ENCODE measurements around the gene C6orf132.

Gene C6orf132

DNA sequence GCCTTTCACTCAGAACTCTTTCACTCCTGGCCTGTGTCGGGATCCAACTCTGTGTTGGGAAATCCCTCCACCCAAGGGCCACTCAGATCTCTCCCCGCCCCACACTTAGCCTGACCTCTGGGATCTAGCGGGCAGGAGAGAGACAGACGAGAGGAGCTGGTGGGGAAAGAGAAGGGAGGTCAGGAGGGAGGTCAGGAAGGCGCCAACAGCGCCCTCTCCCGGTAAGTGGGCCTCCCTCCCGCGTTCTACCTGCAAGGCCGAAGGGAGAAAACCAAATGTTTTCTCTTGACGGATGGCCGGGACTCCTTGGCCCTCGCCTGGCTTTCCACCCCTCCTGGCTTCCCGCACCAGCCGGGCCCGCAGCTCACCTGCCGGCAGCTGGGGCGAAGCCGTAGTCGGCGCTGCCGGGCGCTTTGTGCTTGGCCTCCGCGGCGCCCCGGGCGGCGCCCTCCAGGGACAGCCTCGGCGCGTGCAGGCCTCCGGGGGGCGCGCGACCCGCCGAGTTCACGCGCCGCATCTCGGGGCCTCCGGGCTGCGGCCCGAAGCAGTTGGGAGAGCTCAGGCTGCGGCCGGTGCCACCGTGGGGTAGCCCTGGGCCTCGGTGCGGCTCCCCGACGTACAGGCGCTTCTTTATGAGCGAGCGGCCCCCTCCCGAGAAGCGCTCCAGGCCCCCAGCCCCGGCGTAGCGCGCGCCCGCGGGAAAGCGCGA lies 38.2 kb downstream of the C6orf132 start:
- peak; percentile 52 for DNase-seq

DNA sequence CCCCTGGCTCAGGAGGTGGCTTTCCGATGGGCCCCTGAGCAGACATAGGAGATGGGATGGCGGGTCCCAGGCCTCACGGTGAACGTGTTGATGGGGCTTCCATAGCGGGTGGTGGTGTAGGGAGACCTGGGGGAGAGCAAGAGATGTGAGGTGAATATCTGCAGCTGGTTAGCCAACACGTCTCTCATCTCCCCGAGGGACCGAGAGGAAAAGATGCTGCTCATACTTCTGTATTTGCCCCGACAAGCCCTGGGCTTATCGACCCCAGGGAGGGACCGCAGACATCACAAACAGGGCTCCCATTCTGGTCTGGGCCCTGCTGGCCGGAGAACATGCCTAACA lies 38.7 kb downstream of the C6orf132 start:
- DNase-seq = no peak

DNA sequence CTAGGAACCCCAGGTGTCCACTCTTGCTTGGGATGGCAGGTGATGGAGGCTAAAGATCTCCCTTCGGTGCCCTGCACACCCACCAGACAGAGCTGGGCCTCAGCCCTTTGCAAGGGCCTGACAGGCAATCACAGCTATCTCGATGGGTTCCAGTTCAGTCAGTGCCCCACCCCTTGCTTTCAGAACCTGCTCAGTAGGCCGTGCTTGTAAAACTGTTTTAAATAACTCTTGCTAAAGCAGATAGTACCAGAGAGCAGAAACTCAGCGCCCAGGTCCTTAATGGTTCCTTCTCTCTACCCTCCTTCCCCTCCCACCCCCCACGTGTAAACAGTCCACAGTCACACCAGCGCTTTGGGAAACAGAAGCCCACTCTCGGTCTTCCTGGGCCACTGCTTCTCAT lies 39.2 kb downstream of the C6orf132 start:
- no peak for DNase-seq

DNA sequence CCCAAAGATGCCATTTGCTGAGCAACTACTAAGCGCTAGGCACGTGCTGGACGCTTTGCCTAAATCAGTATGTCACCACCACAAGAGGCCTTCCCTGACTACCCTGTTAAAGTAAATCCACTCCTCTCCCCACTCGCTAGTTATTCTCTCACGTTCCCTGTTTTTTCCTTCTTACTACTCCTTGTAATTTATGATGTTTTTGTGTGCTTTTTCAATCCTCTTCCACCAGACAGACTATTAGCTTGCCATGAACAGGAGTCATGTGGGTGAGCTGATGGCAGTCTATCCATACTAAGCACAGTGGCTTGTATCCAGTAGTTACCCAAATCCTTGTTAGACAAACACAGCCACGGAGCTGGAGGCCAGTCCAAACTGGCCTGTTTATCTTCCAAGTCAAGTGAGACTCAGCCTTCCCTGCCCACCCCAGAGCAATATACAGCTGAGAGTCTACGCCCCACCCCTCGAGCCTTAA lies 41.2 kb downstream of the C6orf132 start:
- no peak for DNase-seq

DNA sequence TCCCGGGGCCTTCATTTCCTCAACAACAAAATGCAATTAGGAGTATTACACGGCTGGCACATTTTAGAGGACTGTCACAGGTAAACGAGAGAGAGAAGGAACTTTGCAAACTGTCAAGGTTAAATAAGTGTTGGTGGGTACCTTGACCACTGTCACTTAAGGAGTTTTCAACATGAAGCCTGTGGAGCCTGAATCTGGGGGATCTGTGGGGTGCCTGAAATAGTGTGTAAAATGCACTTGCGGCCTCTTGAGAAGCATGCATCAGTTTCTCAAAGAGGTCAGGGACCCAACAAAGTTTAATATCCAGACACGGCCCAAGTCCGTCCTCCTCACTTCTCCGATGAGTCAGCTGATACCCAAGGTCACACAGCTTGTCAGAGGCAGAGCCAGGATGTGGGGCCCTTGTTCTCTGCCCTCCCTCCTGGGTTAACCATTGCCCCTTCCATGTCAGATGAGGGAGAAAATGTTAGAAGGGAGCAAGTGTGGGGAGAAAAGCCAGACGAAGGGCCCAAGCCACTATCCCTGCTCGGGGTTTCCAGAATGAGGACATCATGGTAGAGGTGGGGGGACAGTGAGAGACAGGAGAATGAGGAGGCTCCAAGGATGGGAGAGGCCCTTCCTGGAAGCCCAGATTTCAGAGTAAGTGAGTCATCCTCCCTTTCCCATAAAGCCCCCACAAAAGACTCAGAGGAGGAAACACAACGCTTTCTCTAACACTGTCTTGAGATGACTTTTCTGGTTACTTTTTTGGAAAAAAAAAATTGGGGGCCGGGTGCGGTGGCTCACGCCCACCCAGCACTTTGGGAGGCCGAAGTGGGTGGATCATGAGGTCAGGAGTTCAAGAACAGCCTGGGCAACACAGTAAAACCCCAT lies 42.2 kb downstream of the C6orf132 start:
- DNase-seq = no peak

DNA sequence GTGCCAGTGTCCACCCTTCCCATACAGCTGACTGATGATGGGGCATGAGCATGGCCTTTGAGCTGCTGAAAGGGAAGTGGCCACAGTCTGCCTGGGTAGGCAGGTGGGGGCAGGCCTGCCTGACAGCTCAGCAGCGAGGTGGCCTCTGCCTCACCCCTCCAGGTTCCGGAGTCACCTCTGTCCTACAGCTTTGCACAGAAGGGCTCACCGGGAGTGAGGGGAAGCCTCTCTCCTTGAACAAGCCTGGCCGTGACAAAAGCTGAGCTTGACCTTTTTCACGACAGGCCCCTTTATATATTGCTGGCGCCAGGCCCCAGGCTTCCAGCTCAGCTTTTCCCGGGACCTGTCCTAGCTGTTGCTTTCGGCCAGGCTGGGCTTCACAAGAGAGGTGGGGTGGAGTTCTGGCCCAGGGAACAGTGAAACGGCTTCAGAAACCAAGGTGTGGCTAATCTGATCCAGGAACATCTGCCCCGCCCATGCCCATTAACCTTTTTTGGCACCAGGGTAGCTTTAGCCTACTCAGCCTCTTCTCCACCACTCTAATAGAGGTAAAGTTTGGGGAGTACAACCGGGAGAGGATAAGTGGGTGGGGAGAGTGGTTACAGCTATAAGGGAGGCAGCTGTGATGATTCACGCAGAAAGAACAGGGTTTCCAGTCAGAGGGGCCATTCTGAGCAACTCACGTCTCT lies 42.9 kb downstream of the C6orf132 start:
- DNase-seq = no peak

DNA sequence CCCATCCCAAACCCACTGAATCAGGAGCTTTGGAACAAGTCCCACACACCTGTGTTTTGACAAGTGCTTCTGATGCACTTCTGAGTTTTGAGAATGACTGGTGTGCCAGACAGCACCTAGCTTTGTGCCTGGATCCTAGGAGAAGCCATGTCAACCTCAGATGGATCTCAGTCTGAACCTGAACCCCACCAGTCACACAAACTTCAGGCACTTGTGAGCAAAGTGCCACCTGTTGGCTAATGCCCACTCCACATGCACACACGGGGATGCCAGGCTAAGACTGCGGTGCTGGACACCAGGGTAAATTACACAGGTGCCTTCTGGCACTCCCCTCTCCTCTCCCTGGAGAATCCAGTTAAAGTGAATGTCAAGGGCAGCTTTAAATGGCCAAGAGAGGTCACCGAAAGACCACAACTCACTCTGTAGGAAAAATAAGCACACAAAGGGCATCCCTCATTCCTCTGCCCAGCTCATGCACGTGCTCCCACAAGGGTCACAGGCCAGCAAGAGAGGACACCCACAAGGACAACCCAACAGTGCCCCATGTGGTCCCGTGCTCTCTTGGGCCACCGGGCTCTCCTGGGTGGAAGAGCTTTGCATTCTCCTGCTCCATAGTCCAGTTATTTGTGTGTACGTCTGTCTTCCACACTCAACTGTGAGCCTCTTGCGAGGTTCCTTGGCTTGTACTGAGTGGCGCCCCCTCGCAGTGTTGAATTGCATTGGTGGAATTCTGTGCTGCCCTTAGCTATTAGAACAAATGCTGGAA lies 46.5 kb downstream of the C6orf132 start:
- DNase-seq = no peak

DNA sequence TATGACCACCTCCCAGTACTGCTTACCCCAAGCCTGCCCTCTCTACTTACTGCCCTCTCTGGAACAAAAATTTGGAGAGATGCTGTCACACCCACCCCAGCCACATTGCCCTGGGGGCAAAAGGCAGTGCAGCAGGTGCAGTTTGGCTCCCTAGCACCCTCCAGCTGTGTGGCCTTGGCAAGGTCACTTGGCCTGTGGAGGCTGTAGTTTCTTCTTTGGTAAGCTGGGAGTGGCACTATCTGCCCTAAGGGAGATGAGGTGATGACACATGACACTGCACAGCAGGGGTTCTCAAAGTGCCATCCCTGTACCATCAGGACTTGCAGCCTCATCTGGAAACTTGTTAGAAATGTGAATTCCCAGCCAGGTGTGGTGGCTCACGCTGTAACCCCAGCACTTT lies 47.3 kb downstream of the C6orf132 start:
- DNase-seq = no peak

DNA sequence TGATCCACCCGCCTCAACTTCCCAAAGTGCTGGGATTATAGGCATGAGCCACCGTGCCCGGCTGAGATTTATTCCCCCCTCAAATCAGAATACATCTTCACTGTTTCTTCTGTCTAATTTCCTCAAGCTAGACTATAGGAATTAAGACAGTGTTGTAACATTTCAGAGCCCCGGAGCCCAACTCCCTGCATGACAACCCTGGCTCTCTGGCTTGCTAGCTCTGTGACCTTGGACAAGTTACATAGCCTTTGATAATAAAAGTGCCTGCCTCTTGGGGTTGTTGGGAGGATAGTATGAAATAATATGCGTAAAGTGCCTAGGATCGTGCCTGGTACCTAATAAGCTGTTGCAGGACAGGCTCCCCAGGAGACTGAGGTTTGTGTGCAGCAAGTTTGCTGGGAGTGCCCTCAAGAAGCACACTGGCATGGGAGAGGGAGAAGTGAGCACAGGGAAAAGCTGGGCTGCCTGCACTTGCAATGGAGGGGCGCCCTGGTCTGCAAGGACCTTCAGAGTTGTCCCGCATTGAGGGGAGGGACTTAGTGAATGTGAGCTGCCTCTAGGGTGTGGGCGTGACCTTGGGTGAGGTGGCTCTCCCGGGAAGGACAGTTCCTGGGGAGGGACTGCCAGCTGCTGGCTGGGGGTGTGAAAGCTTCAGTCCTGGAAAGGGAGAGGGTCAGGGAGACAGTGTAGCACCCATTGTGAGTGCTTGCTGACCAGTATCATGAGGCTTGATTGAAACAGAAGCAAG lies 48.7 kb downstream of the C6orf132 start:
- DNase-seq = no peak

DNA sequence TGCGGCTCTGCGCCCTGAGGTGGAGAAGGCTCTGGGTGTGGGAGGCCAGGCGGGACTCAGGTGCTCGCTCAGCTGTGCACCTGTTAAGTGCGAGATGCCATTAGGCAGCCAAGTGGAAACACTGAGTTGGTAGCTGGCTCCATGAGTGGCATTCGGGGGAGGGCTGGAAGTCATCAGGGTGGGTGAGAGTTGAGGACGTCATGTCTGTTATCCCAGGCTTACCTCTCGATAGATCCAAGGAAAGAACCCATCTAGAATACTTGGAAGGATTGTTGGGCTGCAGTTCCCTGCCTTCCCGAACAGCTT lies 50.7 kb downstream of the C6orf132 start:
- no peak for DNase-seq

DNA sequence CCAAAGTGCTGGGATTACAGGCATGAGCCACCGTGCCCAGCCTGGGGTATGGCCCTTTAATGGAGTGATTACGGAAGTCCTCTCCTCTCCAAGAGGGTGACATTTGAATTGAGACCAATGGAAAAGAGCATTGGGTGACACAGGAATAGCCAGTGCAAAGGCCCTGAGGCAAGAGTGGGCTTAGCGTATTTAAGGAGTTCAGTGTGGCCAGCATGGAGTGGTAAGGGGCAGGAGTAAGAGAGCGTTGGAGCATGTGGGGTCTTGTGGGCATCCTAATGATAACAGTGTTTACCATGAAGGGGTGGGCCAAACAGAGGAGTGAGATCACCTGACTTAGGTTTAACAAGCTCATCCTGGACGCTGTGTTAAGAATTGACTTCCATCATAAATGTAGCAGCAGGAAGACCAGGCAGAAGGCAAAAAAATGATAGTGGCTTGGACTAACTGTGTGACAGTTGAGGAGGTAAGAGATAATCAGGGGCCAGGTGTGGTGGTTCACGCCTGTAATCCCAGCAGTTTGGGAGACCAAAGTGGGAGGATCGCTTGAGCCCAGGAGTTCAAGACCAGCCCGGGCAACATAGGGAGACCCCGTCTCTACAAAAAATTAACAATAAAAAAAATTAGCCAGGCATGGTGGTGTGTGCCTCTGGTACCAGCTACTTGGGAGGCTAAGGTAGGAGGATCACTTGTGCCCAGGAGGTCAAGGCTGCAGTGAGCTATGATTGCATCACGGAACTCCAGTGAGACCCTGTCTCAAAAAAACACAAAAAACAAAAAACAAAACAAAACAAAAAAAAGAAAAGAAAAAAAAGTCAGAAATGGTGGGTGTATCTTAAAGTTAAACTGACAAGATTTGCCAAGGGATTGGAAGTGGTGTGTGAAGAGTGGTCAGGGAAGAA lies 51.4 kb downstream of the C6orf132 start:
- no peak for DNase-seq

DNA sequence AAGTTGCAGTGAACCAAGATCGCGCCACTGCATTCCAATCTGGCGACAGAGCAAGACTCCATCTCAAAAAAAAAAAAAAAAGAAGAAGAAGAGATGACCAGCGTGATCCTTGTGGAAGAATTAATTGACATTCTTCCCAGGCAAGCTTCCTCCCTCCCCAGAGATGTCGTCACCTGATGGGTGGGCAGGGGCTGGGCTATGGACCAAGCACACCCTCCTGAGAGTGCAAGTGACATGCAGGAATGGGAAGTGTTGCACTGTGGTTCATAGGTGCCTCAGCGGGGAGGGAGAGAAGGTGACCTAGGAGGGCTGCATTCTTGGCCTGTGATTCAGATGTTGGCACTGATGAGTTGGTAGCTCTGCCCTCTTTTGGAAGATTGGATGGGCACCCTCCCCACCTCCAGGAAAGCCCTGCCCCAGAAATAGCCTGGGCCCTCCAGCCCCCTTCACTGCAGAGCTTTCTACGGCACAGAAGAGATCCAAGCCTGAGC lies 54.3 kb downstream of the C6orf132 start:
- no peak for DNase-seq

DNA sequence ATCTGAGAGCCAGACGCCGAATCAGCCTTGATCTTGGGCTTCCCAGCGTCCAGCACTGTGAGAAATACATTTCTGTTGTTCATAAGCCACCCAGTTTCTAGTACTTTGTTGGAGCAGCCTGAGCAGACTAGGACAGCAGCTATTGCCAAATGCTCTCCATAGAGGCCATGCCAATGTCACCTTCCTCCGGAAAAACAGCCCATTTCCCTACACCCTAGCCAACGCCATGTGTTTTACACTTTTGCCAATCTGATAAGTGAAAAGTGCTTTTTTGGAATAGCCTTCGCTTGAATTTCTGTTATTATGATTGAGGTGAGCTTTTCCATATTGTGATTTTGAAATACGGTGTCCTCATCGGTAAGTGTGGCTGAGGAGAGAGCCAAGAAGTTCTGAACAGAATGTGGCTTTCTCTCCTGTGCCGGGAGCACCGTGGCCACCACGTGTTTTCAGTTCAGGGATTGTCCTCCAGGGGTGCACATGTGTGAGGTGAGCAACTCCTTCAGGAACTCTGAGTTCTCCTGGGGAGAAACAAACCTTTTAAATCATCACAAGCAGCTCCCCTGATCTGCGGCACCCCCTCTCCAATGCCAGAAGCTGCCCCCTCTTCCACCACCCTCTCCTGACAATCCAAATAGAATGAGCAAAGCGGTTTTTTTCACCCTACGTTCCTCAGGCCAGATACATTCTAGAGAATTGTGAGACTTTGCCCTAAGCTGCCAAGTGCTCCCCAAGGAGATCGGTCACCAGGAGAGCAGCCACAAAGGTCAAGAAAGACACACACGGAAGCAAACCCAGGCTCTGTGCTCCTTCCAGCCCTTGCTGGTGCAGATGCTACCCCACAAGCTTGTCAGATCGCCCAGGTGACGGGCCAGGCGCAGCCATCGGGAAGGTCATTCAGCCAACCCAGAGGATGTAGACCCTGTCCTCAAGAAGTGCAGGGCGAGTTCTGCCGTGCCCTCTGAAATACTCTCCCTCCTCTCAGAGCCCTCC lies 56.1 kb downstream of the C6orf132 start:
- no peak for DNase-seq

DNA sequence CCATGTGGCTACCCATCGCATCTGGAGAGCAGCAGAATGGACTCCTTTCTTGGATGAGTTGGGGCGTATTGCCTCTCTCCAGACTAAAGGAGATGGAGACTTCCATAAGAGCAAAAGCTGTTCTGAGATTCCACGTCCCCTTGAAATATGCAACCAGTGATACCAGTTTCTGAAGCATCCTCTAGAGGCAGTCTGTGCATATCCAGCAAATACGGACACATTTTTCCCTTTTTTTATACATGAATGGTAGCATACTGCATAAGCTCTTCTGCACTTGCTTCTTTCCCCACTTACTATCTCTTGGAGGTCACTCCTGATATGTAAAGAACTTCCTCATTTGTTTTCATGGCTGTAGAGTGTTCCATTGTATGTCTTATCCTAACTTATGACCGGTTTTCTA lies 57.5 kb downstream of the C6orf132 start:
- DNase-seq = no peak

DNA sequence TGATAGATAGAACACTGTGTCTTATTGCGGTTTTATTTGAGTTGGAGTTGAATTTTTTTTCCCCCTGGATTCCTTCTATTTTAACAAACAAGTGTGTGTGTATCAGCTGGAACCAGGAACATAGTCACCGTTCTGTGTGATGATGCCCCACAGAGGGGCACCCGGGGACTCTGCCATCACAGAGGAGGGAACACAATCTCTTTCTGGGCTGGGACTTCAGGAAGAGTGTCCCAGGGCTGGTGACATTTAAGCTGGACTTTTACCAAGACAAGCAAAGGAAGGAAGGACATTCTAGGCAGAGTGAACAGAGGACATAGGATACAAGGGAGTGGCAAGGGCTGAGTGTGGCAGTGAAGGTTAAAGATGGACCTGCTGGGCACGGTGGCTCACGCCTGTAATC lies 58.9 kb downstream of the C6orf132 start:
- no peak for DNase-seq

DNA sequence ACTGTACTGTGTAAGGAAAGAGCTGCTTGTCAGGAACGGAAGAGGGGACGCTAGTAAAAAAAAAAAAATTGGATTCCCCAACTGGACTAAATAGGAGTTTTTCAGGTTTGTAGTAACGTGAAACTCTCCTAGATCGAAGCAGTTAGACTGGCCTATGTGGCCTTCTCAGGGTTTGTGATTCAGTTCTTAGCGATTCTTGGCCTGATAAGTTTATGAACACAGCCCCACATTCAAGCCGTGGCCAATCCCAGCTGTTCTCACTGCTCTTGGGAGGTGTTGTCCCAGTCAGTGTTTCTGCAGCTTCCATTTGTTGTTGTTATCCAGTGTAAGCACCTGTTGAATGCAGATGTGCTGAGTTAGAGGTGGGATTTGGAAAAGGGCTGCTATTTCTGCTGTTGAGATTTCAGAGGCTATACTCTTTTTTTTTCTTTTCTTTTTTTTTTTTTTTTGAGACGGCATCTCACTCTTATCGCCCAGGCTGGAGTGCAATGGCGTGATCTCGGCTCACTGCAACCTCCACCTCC lies 62.4 kb downstream of the C6orf132 start:
- no peak for DNase-seq

DNA sequence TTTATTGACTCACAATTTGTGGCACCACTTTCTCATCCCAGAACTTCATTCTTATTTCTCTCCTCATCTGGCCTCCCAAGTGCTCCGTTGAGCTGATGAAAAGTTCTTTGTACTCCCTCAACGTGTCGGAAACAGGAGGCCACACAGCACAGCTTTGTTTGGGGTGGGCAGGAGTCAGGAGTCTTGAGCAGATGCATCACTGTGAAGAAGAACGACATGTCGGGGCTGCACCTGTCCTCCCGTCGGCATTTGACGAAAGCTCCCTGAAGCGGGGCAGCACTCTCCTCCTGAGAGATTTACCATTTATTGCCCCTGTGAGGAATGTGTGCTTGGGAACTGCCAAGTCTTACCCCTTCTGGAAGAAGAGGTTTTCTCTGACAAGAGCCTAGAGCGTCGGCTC lies 64.0 kb downstream of the C6orf132 start:
- DNase-seq = no peak

DNA sequence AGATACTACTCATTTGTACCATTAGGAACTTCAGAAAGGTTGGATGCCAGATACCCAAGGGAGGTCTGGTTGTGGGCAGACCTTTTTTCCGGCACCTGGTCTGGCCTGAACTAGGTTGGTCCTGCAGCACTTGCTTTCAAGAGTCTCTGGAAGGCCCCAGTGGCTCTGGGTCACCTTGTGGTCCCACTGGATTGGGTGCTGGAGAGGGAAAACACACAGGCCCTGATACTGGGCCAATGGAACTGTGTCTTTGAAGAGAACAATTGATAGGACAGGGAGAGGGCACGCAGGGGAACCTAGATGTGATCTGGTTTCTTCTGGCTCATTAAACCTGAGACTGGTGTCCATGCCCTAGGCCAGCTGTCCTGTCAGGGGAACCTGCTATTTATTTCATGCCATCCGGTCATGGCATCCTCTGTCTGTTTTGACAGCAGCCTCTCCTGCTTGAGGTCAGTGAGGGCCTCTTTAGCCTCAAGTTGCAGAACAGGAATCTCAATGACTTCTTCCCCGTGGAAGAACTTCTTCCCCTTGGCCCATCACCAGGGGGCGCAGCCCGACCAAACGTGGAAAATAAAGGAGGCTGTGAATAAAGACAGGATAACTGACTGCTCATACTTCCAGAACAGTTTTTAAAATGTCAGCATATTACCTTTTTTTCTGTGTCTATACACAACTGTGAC lies 67.1 kb downstream of the C6orf132 start:
- peak; percentile 30 for DNase-seq

DNA sequence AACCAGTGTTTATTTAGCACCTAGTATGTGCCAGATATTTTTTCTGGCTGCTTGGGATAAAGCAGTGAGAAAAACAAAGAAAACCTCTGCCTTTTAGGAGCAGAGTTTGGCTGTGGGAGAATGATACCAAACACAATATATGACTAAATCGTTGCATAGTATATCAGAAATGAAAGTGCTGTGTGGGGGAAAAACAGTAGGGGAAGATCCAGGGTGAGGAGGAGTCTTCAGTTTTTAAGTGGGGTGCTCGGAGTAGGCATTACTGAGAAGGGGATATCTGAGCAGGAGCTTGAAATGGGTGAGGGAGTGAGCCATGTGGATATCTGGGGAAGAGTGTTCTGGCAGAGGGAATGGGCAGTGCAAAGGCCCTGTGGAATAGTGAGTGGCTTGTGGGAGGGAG lies 69.1 kb downstream of the C6orf132 start:
- DNase-seq = no peak

Measured in effector CD8-positive, alpha-beta T cell (primary cell).